ENCODE measurements around the gene CRACR2A. TPM values are rescaled to one million over a fixed set of nuclear protein-coding genes. Genes with fewer than 3 reads are reported as not detected.

CRACR2A gene
- polyA plus RNA-seq, 1 experiment: 1.4 TPM

- Histone ChIP-seq H3K4me3 (ENCODE audit: low read depth, low read length) (no peak overlapping the region), H3K36me3 (ENCODE audit: control insufficient read depth, insufficient read depth, low read length) (no peaks in the 10 kb centered on the region), H3K27me3 (ENCODE audit: control insufficient read depth, insufficient read depth, low read length) (peaks cover 4% of the 10 kb centered on the region; the same call in 1 of the 2 replicates)
- POLR2A ChIA-PET: no interaction called here
- no peak for TF ChIP-seq CTCF (IDR thresholded peaks at IDR 0.05; ENCODE audit: insufficient read depth, low read depth, low read length)
- DNase-seq (ENCODE audit: low read depth): no peak
- CTCF ChIA-PET: interaction anchor here (1.0 to 9.6 kb wide), 5 partner anchors 78 to 475 kb away, joined by 3 to 134 read pairs (median 7); no protein-coding TSS in a partner anchor
Observed at GRCh38 chr12:3775385-3776035, 22.6 kb upstream of the CRACR2A start.

- CTCF ChIA-PET: interaction anchor here (1.0 to 9.6 kb wide), 5 partner anchors 114 to 472 kb away, joined by 3 to 134 read pairs (median 3); no protein-coding TSS in a partner anchor
- Histone ChIP-seq H3K27me3 (ENCODE audit: control insufficient read depth, insufficient read depth, low read length) (peaks cover 4% of the 10 kb centered on the region; the same call in 1 of the 2 replicates), H3K4me3 (ENCODE audit: low read depth, low read length) (no peak overlapping the region), H3K36me3 (ENCODE audit: control insufficient read depth, insufficient read depth, low read length) (no peaks in the 10 kb centered on the region)
- POLR2A ChIA-PET: no interaction called here
- TF ChIP-seq CTCF (IDR thresholded peaks at IDR 0.05; ENCODE audit: insufficient read depth, low read depth, low read length): no peak
- DNase-seq (ENCODE audit: low read depth): no peak
Observed at GRCh38 chr12:3772380-3772779, 19.5 kb upstream of the CRACR2A start.

- Histone ChIP-seq H3K4me3 (ENCODE audit: low read depth, low read length) (no peak overlapping the region), H3K27me3 (ENCODE audit: control insufficient read depth, insufficient read depth, low read length) (peaks cover 4% of the 10 kb centered on the region; the same call in 1 of the 2 replicates), H3K36me3 (ENCODE audit: control insufficient read depth, insufficient read depth, low read length) (no peaks in the 10 kb centered on the region)
- no peak for TF ChIP-seq CTCF (IDR thresholded peaks at IDR 0.05; ENCODE audit: insufficient read depth, low read depth, low read length)
- ChIA-PET CTCF (interaction anchor here (0.6 to 9.6 kb wide), 6 partner anchors 19 to 471 kb away, joined by 3 to 134 read pairs (median 3); partner anchors contain the start of gene CRACR2A), POLR2A (no interaction called here)
- no peak for DNase-seq (ENCODE audit: low read depth)
Observed at GRCh38 chr12:3771853-3772252, 18.9 kb upstream of the CRACR2A start.

GRCh38 chr12:3770891-3771290, 18.0 kb upstream of the CRACR2A start:
- no peak overlapping the region for H3K4me3 ChIP-seq (ENCODE audit: low read depth, low read length)
- no peak for DNase-seq (ENCODE audit: low read depth)
- TF ChIP-seq CTCF (IDR thresholded peaks at IDR 0.05; ENCODE audit: insufficient read depth, low read depth, low read length): no peak
- POLR2A ChIA-PET: no interaction called here
- no peaks in the 10 kb centered on the region; the same call in 1 of the 2 replicates for H3K27me3 ChIP-seq (ENCODE audit: control insufficient read depth, insufficient read depth, low read length)
- CTCF ChIA-PET: interaction anchor here (0.8 to 9.6 kb wide), 3 partner anchors 88 to 470 kb away, joined by 3 to 134 read pairs (median 6); no protein-coding TSS in a partner anchor
- no peaks in the 10 kb centered on the region for H3K36me3 ChIP-seq (ENCODE audit: control insufficient read depth, insufficient read depth, low read length)

- Histone ChIP-seq H3K27me3 (ENCODE audit: control insufficient read depth, insufficient read depth, low read length) (no peaks in the 10 kb centered on the region; the same call in 1 of the 2 replicates), H3K36me3 (ENCODE audit: control insufficient read depth, insufficient read depth, low read length) (no peaks in the 10 kb centered on the region), H3K4me3 (ENCODE audit: low read depth, low read length) (no peak overlapping the region)
- no peak for TF ChIP-seq CTCF (IDR thresholded peaks at IDR 0.05; ENCODE audit: insufficient read depth, low read depth, low read length)
- DNase-seq (ENCODE audit: low read depth): no peak
- ChIA-PET POLR2A (no interaction called here), CTCF (interaction anchor here (0.7 to 9.6 kb wide), 2 partner anchors 14 to 468 kb away, joined by 3 to 134 read pairs; no protein-coding TSS in a partner anchor)
Observed at GRCh38 chr12:3768911-3769447, 16.1 kb upstream of the CRACR2A start.

Measured in BJ (cell line).